ENCODE measurements around the gene MLLT6. TPM values are rescaled to one million over a fixed set of nuclear protein-coding genes. Genes with fewer than 3 reads are reported as not detected.

MLLT6 gene
- total RNA-seq, 4 donors from 2014 or later: 46.1 to 85.0 (median 54.0) TPM

- intact Hi-C loops (cut with DNase I; ENCODE audit: low total_unique reads): no loop called here
- TF ChIP-seq POLR2A (IDR thresholded peaks at IDR 0.05) (no peak), CTCF (IDR thresholded peaks at IDR 0.05) (no peak)
- 0 to 1% methylated on average over 41 to 43 of the region's 47 CpGs for WGBS, 2 donors
- H3K4me3 ChIP-seq (ENCODE audit: low read depth, poor library complexity, severe bottlenecking): peak within 1 kb of the TSS; percentile 77
- peak; percentile 95 to 98 for DNase-seq (ENCODE audit: low spot score in 2 of 2)
These were observed 43.2 kb downstream of the MLLT6 start, which contains the start of gene PCGF2 for GRCh38 chr17:38748149-38748891. Gene PCGF2 (minus strand): TSS chr17:38748336. CDS start chr17:38740402, 7,934 bp downstream.

- TF ChIP-seq CTCF (IDR thresholded peaks at IDR 0.05): no peak
- TF ChIP-seq POLR2A (IDR thresholded peaks at IDR 0.05): no peak
- WGBS, 2 donors: 0% methylated on average over 18 to 22 of the region's 32 CpGs
- DNase-seq (ENCODE audit: low spot score in 2 of 2): no peak
- intact Hi-C loops (cut with DNase I; ENCODE audit: low total_unique reads): no loop called here
- peak overlapping the region; percentile 52 for H3K4me3 ChIP-seq (ENCODE audit: low read depth, poor library complexity, severe bottlenecking)
These were observed 43.8 kb downstream of the MLLT6 start for GRCh38 chr17:38748892-38749222.

GRCh38 chr17:38749223-38750043 lies 44.4 kb downstream of the MLLT6 start:
- intact Hi-C loops (cut with DNase I; ENCODE audit: low total_unique reads): no loop called here
- 0% methylated on average over 56 to 66 of the region's 79 CpGs for WGBS, 2 donors
- peak overlapping the region; percentile 52 for H3K4me3 ChIP-seq (ENCODE audit: low read depth, poor library complexity, severe bottlenecking)
- DNase-seq (ENCODE audit: low spot score in 2 of 2): peak; percentile 83 to 97
- TF ChIP-seq CTCF (IDR thresholded peaks at IDR 0.05) (no peak), POLR2A (IDR thresholded peaks at IDR 0.05) (no peak)

GRCh38 chr17:38750044-38750311 lies 44.9 kb downstream of the MLLT6 start:
- DNase-seq (ENCODE audit: low spot score in 2 of 2): no peak
- intact Hi-C loops (cut with DNase I; ENCODE audit: low total_unique reads): no loop called here
- peak overlapping the region; percentile 52 for H3K4me3 ChIP-seq (ENCODE audit: low read depth, poor library complexity, severe bottlenecking)
- 13 to 14% methylated on average over 10 to 12 of the region's 12 CpGs for WGBS, 2 donors
- TF ChIP-seq POLR2A (IDR thresholded peaks at IDR 0.05) (no peak), CTCF (IDR thresholded peaks at IDR 0.05) (no peak)

GRCh38 chr17:38750312-38751121 lies 45.4 kb downstream of the MLLT6 start:
- intact Hi-C loops (cut with DNase I; ENCODE audit: low total_unique reads): no loop called here
- TF ChIP-seq CTCF (IDR thresholded peaks at IDR 0.05): no peak
- no peak for TF ChIP-seq POLR2A (IDR thresholded peaks at IDR 0.05)
- no peak overlapping the region for H3K4me3 ChIP-seq (ENCODE audit: low read depth, poor library complexity, severe bottlenecking)
- DNase-seq (ENCODE audit: low spot score in 2 of 2): no peak
- 26 to 35% methylated on average over 28 of the region's 28 CpGs for WGBS, 2 donors

Measured in lower leg skin (tissue), 4 donors.